Tibial nerve (tissue), 4 donors: ENCODE results near the gene MN1. TPM values are rescaled to one million over a fixed set of nuclear protein-coding genes. Genes with fewer than 3 reads are reported as not detected.

ENCODE experiments used
- DNase-seq, 2 donors: peaks; one replicate each; pipeline ENCODE4 v3.0.0-alpha.2; 2019; ENCODE audit warnings: low spot score in 2 of 2
- H3K27ac ChIP-seq, 4 donors: fragments of 200-600 bp; sonication (generic) in 3 of 4; one replicate each; pipeline ENCODE4 v1.5.1; 2017 to 2019; ENCODE audit warnings: mild to moderate bottlenecking in 1 of 4
- H3K27me3 ChIP-seq, 2 donors: fragments of 200-600 bp; sonication (generic) in 1 of 2; one replicate each; pipeline versions ENCODE4 v1.5.1 to v1.6.0; 2017 to 2019
- H3K36me3 ChIP-seq, 3 donors: fragments of 200-600 bp; sonication (generic); one replicate each; pipeline ENCODE4 v1.5.1; 2018 to 2019
- H3K4me1 ChIP-seq, 4 donors: fragments of 200-600 bp; sonication (generic) in 3 of 4; one replicate each; pipeline ENCODE4 v1.5.1; 2017 to 2019
- H3K4me3 ChIP-seq, 4 donors: fragments of 200-600 bp; sonication (generic) in 3 of 4; one replicate each; pipeline ENCODE4 v1.5.1; 2017 to 2019; ENCODE audit warnings: mild to moderate bottlenecking in 1 of 4, moderate library complexity in 1 of 4
- H3K9me3 ChIP-seq, 4 donors: fragments of 200-600 bp; sonication (generic) in 3 of 4; one replicate each; pipeline ENCODE4 v1.5.1; 2017 to 2019
- CTCF ChIP-seq, 5 experiments: fragments of 200-600 bp in 3 of 5; fragments of 450-650 bp in 2 of 5; sonication (generic) in 3 of 5; IDR thresholded peaks; one replicate each; pipeline ENCODE4 v1.5.1; 2016 to 2019; ENCODE audit warnings: antibody characterized with exemption in 5 of 5, mild to moderate bottlenecking in 3 of 5, moderate library complexity in 2 of 5
- EP300 ChIP-seq, 2 donors: sonication (generic); formaldehyde crosslinking; IDR thresholded peaks; one replicate each; pipeline ENCODE4 v1.6.1; 2017; ENCODE audit warnings: antibody characterized with exemption in 2 of 2, mild to moderate bottlenecking in 1 of 2
- POLR2A ChIP-seq, 2 donors: fragments of 450-650 bp; IDR thresholded peaks; one replicate each; pipeline ENCODE4 v1.6.1; 2017; ENCODE audit warnings: antibody characterized with exemption in 2 of 2, mild to moderate bottlenecking in 2 of 2, moderate library complexity in 2 of 2
- WGBS, 2 donors: methylation state at CpG; one replicate each; pipeline ENCODE4 v1.1.5; 2018; 5-methylcytosine and 5-hydroxymethylcytosine counted together
- total RNA-seq, 4 donors: library from RNA; depleted of rRNA; stranded (reverse); fragments of >200 nt; gene quantifications; one replicate each; pipeline ENCODE4 v1.1.0, GENCODE V29; 2016

MN1 gene
- total RNA-seq, 4 donors from 2014 or later = 3.9 to 8.2 (median 6.0) TPM

- peaks cover 0 to 43% (median 6%) of the 10 kb centered on the region in 3 donors for H3K36me3 ChIP-seq
- no peak for DNase-seq
- no peak overlapping the region for H3K4me3 ChIP-seq
- TF ChIP-seq POLR2A (IDR thresholded peaks at IDR 0.05) = no peak
- no peak for TF ChIP-seq EP300 (IDR thresholded peaks at IDR 0.05)
- no peak for TF ChIP-seq CTCF (IDR thresholded peaks at IDR 0.05)
- H3K4me1 ChIP-seq = peaks cover 0 to 20% (median 7%) of the 10 kb centered on the region in 4 donors
- no peaks in the 10 kb centered on the region for H3K9me3 ChIP-seq
- H3K27ac ChIP-seq = no peak overlapping the region
- 81 to 87% methylated on average over 7 of the region's 7 CpGs for WGBS, 2 donors
- H3K27me3 ChIP-seq = no peaks in the 10 kb centered on the region
These were observed 44.1 kb upstream of the MN1 start for GRCh38 chr22:27845644-27846043.

GRCh38 chr22:27844656-27845591, 43.4 kb upstream of the MN1 start:
- Histone ChIP-seq H3K27ac (no peak overlapping the region), H3K9me3 (no peaks in the 10 kb centered on the region), H3K4me3 (no peak overlapping the region), H3K4me1 (peaks cover 0 to 13% (median 5%) of the 10 kb centered on the region in 4 donors), H3K36me3 (peaks cover 0 to 43% (median 0%) of the 10 kb centered on the region in 3 donors), H3K27me3 (no peaks in the 10 kb centered on the region)
- WGBS, 2 donors = 75 to 81% methylated on average over 19 to 20 of the region's 20 CpGs
- DNase-seq = no peak
- TF ChIP-seq POLR2A (IDR thresholded peaks at IDR 0.05) (no peak), CTCF (IDR thresholded peaks at IDR 0.05) (no peak), EP300 (IDR thresholded peaks at IDR 0.05) (no peak)

GRCh38 chr22:27844256-27844655, 42.7 kb upstream of the MN1 start:
- Histone ChIP-seq H3K27ac (no peak overlapping the region), H3K9me3 (no peaks in the 10 kb centered on the region), H3K4me3 (no peak overlapping the region), H3K36me3 (peaks cover 0 to 43% (median 0%) of the 10 kb centered on the region in 3 donors), H3K4me1 (peaks cover 0 to 6% (median 0%) of the 10 kb centered on the region in 4 donors), H3K27me3 (no peaks in the 10 kb centered on the region)
- WGBS, 2 donors = 68 to 69% methylated on average over 6 of the region's 6 CpGs
- no peak for DNase-seq
- TF ChIP-seq POLR2A (IDR thresholded peaks at IDR 0.05) = no peak
- TF ChIP-seq EP300 (IDR thresholded peaks at IDR 0.05) = no peak
- TF ChIP-seq CTCF (IDR thresholded peaks at IDR 0.05) = no peak

GRCh38 chr22:27843441-27843840, 41.9 kb upstream of the MN1 start:
- DNase-seq = no peak
- peaks cover 0 to 43% (median 0%) of the 10 kb centered on the region in 3 donors for H3K36me3 ChIP-seq
- 66 to 71% methylated on average over 7 of the region's 7 CpGs for WGBS, 2 donors
- H3K4me3 ChIP-seq = no peak overlapping the region
- no peak overlapping the region for H3K27ac ChIP-seq
- no peaks in the 10 kb centered on the region for H3K27me3 ChIP-seq
- peaks cover 0 to 6% (median 0%) of the 10 kb centered on the region in 4 donors for H3K4me1 ChIP-seq
- no peak for TF ChIP-seq POLR2A (IDR thresholded peaks at IDR 0.05)
- TF ChIP-seq EP300 (IDR thresholded peaks at IDR 0.05) = no peak
- no peak for TF ChIP-seq CTCF (IDR thresholded peaks at IDR 0.05)
- no peaks in the 10 kb centered on the region for H3K9me3 ChIP-seq
